GM18867 (cell line): ENCODE data around the gene SPAG9.

Experiments used
- ATAC-seq: cut with Tn5 transposase; IDR thresholded peaks from one replicate; pipeline ENCODE4 v1.9.1; 2021; ENCODE audit warnings: mild to moderate bottlenecking, moderate library complexity; ENCODE audit not compliant: unreplicated experiment

SPAG9 gene

DNA sequence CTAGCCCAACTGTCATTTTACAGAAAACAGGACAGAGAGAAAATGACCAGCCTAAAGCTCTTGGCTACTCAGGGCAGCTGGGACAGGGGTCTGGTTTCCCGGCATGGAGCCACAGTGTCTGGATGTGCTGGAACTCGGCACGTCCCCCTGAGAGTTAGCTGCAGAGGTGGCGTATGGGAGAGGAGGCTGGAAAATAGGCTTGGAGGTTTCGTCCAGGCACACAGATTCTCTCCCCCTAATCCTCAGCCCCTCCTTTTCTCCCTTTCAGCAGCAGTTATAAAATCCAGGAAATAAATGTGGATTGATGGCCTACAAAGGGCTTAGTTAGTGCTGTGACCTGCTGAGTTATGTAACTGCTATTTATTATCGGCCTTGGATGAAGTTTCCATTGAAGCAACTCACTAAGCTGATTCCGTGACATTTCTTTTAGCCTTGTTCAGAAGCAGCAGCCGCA is 165.0 kb downstream of the SPAG9 start:
- no peak for ATAC-seq

DNA sequence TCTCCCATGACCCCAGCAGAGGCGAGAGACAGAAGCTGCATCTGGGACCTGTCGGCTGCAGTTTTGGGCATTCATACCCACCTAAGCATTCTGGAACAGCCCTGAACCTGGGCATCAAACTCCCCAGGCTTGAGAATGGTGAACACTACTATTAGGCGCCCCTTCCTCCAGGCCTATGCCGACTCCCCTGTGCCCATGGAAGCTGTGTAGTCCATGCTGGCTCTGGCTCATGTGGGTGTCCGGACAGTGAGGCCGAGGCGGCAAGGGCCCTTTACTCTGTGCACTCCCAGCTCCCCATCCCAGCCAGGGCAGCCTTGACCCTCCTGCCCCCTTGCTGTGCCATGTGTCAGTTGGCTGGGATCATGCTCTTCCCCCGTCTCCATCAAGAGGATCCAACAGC is 165.5 kb downstream of the SPAG9 start:
- no peak for ATAC-seq

DNA sequence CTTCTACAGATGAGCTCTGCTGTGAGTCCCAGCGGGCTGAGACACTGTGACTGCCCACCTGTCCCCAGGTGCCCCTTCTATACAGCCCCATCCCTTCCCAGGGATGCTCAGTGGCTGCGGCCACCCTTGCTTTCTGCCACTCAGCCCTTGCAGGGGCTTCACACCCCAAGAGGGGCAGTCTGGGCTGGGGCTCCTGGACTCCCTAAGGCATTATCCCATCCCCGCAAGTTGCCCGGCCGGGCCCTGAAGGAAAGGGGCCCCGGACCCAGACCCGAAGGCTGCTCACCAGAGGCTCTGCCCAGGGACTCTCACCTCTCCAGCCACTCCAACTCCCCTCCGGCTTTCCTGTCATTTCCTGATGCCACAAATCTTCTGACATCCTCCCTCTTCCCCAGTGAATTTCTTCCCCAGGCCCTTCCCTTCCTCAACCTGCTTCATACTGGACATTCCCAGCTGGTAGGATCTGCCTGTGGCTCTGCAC is 166.0 kb downstream of the SPAG9 start:
- ATAC-seq, result no peak

DNA sequence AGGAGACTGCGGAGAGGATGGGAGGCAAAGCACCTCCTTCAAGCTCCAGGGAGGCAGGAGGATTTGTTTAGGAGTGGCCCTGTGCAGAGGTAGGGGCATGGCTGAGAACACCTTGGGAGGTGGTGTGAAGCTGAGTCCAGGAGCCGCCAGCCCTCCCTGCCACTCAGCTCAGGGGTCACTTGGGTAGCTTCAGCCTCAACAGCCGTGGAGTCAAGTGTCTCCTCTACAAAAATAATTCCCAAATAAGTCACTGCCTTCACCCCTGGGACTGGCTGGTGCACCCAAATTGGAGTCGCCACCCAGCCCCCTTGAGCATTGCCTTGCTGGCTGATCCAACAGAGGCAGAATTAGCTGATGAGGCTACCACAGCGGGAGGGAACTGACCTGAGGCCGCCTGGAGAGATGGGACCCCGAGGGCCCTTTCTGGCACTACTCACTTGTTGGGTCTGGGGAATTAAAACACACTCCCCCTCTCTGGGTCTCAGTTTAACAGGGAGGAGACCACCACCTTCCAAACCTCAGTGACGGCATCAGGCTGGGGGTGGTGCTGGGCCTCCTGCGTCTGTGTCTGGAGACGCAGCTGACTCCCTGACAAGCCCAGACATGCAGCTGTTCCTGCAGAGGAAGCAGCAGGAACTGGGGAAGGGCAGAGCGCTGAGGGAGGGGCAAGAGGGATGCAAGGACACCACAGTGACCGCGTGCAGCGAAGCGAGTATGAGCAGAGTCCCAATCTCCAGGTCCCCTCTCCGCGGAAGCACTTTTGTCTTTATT is 166.7 kb downstream of the SPAG9 start:
- ATAC-seq, result no peak

DNA sequence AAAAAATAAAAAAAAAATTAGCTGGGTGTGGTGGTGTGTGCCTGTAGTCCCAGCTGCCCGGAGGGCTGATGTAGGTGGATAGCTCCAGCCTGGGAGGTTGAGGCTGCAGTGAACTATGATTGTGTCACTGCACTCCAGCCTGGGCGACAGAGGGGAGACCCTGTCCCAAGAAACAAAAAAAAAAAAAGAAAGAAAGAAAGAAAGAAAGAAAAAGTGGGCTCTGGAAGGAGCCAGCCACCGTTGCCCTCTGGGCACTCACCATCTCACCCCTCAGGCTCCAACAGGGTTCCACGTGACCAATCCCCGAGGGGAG is 167.2 kb downstream of the SPAG9 start:
- no peak for ATAC-seq

DNA sequence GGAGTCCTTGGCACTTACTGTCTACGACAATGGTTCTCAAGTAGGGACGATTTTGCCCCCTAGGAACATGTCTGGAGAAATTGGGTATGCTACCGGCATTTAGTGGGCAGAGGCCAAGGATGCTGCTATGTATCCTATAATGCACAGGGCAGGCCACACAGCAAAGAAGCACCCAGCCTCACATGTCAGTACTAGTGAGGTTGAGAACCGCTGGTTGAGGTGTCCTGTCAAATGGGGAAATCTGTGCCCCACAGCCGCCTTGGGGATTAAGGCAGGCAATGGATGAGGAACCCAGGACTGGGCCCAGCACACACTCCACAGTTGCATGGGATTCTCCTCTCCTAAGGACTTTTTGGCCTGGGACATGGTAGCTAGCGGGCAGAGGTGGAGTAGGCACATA is 167.8 kb downstream of the SPAG9 start:
- no peak for ATAC-seq

DNA sequence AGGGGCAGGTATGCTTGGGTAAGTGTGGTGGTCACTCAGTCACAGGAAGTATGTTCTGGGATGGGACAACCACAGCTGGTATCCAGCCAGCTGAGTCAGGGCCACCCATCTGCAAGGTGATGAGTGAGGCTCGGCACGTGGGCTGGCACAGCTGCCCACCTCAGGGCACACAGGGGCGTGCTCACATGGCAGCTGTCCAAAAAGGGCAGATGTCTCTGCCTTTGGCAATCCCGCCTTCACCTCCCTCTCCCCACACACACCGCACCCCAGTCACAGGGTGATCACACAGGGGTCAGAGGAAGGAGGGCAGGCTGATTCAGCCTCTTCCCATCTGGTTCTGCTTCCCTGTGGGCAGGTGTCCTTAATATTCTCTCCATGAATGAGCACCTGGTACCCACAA is 168.7 kb downstream of the SPAG9 start:
- ATAC-seq, result no peak

DNA sequence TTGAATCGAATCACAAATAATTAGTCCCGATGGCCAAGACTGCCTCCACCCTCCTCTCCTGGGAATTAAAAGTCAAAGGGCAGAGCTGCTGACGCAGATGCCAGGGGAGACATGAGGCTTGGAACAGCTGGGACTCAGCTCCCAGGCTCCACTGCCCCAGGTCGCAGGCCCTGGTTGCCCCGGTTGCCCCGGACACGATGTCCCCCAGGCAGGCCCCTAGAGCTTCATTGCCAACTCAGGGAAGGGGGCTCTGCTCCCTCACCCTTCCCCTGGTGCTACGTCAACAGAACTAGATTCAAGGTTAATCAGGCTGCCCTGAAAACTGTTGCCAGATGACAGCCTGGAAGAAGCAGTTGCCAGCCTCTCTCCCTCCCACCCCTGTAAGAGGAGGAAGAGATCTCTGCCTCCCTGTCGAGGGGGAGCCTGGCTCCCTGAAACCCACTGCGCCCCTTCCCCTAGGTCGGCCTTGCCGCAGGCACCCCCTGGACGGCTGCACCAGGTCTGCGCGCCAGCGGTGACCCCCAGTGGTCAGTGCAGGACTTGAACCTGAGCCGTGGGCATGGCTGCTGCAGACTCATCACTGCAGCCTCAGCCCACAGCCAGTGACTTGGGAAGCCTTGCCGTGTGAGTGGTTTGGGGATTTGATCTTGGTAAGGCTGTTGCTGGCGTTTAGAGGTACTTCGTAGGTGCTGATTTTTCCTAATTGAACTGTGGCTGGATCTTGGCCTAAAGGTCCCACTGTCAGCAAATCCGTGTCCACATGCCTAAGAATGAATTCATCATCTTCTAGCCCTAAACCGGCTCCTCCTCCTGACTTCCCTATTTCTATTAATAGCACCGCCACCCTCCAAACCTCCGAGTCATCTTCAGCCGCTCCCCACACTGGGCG is 170.4 kb downstream of the SPAG9 start:
- ATAC-seq, result peak; percentile 64

DNA sequence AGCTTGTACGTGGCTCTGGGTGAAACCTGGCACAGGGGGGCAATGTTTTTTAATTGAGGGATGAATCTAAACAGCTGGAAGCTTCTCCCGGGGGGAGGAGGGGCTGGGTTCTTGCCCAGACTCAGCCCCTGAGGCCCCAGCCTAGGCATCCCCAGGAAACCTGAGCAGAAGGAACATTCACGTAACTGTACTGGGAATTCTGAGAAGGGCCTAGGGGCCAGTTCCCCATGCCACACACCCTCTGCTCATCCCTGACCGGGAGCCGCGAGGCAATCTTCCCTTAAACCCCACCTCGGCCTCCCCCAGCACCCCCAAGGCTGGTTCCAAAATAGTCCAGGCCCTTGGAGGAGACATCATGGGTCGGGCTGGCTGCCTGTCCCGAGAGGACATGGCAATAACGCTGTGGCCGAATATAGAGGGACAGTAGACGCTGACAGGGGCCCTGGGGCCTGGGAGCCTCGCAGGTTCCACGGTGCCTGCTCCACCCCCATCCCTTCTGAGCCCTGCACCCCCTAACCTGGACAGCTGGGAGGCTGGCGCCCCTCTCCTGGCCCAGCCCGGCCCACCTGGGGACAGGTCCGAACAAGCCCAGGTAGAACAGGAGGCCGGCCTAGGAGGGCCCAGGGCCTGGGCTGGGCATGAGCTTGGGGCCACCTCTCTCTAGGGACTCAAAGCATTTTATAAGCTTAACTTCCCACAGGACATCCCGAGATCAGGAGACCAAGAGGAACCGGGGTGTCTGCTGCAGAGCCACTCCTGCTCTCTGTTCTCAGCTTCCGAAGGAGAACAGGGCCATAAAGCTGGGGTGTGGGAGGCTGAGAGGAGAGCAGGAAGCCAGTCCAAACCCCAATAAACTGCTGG is 171.3 kb downstream of the SPAG9 start:
- no peak for ATAC-seq

DNA sequence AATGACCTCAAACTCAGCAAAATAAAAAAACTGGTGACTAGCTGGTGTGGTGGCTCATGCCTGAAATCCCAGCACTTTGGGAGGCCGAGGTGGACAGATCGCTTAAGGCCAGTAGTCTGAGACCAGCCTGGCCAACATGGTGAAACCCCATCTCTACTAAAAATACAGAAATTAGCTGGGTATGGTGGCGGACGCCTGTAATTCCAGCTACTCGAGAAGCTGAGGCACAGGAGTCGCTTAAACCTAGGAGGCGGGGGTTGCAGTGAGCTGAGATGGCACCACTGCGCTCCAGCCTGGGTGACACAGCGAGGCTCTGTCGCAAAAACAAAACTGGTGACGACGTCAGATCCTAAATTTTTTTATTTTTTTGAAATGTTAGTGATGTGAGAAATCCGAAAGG is 172.0 kb downstream of the SPAG9 start:
- no peak for ATAC-seq

DNA sequence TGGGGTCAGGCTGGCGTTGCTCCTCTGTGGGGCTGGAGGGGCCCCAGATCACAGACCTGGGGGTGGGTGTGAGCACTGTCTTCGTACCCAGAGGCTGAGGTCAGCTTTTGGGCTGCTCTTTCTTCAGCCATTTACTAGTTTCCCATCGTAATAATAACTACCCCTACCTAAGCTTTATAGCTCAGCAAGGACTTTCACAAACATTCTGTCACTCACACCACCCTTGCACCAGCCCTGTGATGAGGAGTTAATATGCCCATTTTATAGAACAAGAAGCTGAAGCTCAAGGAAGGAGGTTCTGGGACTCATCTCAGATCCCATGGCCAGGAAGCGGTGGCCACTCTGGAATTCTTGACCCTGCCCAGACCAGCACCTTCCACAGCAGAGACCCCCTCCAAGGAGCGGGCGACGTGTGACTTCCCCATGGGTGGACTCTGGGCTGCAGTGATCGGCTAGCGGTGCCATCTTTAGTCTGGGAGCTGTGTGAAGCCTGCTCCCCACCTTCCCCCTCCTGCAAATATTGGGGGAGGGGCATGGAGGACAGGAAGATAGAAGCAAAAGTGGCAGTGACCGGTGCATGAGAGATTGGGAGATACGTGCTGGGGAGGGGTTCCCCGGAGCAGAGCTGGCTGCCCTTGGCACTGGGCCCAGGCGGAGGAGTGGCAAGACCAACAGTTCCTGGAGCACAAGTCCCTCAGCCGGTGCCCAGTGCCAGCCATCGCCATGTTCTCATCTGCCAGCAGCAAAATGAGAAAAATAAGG is 172.7 kb downstream of the SPAG9 start:
- ATAC-seq, result no peak

DNA sequence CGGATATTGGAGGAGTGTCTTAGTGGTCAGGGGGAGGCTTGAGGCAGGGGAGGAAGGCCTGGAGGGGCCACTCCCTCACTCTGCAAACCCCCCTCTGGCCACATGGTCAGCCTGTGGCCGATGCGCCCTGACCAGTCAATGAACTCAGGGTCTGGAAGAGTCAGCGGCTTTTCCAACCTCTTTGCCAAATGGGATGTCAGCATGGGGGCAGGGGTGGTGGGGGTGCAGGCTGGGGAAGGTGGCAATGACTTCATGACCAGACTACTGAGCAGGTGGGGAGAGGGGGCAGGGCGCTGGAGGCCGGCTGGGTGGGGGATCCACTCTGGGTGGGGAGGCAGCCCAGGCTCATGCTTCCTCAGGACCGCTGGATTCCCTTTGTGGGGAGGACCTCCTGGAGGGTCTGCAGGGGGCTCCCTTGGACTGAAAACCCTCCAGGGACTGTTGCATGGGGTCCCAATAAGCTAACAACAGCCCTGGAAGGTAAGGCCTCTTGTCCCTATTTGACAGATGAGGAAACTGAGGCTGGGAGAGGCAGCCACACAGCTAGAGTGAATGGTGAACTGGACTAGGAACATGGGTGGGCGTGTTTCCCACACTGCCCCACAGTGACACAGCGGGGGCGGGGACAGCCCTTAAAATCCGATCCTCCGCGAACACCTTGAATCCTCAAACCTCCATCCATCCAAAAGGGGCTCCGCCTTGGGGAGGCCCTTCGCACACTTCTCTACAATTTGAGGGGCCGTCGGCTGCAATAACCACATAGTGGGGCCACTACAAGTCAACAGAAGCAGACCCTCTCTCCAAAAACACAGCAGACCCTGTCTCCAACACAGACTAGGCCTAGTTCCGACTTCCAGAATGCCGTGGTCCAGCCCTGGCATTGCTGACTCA is 173.5 kb downstream of the SPAG9 start:
- no peak for ATAC-seq

DNA sequence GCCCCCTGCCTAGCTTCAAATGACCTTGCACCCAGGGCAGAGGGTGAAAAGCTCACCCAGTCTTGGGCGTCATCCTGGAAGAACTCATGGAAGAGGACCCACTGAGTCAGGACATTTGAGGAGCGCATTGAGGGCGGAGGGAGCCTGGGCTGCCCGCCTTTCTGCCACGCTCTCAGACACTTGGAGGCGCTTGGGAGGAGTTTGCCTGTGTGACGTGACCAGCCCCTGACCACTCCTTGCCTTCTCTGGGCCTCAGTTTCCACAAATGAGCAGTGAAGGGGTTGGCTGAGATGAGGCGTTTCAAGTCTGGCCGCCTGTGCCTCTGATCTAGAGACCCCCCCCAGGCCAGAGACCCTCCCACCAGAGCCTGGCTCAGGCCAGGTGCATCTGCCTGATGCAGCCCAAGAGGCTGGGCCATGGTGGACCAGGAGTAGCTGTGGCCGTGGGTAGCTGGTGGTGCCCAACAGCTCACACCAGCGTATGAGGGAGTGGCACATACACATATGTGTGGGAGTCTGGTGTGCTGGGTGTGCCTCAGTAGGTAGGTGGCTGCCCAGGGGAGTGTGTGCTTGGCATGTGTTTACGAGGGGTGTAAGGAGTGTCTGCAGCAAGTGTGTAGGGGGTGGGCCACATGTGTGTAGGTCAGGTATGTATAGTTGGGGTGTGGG is 174.3 kb downstream of the SPAG9 start:
- ATAC-seq, result no peak

DNA sequence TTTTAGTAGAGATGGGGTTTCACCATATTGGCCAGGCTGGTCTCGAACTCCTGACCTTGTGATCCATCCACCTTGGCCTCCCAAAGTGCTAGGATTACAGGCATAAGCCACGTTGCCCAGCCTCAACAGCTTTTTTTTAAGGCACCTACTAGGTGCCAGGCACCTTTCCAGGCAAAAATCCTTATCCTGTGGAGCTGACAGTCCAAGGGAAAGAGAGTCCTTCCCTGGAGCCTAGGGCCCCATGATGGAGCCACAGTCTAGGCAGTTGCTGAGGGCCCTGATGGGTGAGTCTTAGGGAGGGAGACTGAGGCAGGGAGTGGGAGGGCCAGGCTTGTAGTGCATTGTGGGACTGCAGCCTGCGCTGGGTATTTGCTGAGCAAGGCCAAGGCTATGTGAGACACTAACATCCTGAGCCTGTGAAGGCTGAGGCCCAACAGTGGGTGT is 174.9 kb downstream of the SPAG9 start:
- ATAC-seq, result no peak

DNA sequence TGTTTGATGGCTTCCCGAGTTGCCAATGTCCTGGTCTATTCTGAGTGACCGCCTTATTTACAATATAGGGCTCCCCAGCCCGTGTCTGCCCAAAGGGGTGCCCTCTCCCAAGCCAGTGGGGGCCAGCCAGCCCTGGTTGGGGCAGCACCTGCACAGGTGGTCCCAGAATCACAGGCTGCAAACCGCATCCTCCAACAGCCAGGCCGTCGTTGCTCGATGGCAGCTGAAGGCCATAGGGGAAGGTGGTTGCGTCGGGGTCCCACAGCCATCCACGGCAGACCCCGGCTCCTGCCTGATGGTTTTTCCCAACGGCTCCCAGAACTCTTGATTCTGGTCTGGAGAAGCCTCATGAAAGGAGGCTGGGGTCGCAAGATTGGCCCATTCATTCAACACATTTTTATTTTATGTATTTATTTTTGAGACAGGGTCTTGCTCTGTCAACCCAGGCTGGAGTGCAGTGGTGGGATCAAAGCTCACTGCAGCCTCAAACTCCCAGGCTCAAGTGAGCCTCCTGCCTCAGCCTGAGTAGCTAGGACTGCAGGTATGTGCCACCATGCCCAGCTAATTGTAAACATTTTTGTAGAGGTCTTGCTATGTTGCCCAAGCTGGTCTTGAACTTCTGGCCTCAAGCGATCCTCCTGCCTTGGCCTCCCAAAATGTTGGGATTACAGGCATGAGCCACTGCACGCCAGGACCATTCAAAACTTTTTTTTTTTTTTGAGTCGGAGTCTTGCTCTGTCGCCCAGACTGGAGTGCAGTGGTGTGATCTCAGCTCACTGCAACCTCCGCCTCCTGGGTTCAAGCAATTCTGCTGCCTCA is 175.6 kb downstream of the SPAG9 start:
- no peak for ATAC-seq

DNA sequence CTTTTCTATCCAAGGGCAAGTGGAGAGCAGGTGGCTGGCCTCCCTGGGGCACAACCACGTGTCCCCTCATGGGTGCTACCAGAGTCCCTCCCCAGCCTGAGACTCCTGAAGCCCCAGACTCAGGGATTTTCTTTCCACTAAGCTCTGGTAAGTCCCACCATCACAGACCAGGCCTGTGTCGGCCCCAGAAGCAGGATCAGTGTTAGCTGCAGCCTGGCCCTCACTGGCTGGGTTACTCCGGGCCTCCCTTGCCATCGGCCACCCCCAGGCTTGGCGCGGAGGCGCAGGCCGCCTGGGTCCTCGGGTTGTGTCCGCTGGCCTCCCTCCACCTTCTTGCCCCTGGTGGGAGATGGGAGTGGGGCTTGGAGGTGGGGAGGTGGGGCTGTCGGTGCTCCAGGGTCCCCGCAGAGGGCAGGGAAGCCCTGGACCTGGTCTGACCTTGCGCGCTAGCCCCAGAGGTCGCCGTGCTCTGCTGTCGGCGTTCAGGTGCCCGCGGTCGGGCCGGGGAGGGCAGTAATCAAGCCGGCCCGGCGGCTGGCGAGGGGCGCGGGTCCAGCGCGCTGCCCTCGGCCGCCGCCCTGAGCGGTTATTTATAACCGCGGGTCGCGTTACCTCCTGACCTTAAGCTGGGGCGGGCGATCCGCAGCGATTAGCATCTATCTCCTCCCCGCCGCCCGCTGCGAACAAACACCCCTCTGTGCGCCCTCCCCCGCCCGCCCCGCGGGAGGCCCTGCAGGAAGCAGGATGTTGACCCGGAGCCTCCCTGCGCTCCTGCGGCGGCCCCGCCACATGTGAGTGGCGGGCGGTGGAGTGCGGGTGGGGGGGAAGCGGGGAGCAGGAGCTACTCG is 176.4 kb downstream of the SPAG9 start:
- ATAC-seq, result no peak

DNA sequence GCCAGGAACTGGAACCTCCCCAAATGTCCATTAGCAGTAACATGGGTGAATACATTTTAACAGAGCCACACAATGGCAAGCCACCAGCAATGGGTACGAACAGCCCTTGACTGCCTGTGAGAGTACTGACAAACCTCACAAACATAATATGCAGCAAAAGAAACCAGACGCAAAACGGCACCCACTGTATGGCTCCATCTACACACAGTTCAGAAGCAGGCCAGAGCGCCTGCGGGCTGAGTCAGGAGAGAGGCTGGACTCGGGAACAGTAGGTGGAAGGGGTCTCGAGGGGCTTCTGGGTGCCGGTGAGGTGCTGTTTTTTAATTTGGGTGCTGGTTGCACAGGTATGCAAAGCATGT is 177.1 kb downstream of the SPAG9 start:
- no peak for ATAC-seq
